Measurements from ENCODE around the gene IFITM10. TPM values are rescaled to one million over a fixed set of nuclear protein-coding genes. Genes with fewer than 3 reads are reported as not detected.
A peak's percentile ranks its signal among the peaks of the same experiment; 100 is the strongest.

Gene IFITM10
- total and polyA plus RNA-seq, 5 donors, result 0.25 to 1.0 (median 0.57) TPM

- H3K9me3 ChIP-seq (ENCODE audit: control insufficient read depth, low read length), result peaks cover 2% of the 10 kb centered on the region
- intact Hi-C loops (cut with DNase I), result no loop called here
- H3K27me3 ChIP-seq (ENCODE audit: control insufficient read depth, insufficient read depth), result no peaks in the 10 kb centered on the region
- DNase-seq (no peak), ATAC-seq (no peak)
- 88% methylated on average over 8 of the region's 8 CpGs for WGBS
- H3K27ac ChIP-seq (ENCODE audit: low read length), result no peak overlapping the region
- H3K4me3 ChIP-seq (ENCODE audit: low read length), result no peak overlapping the region
- H3K4me1 ChIP-seq (ENCODE audit: control insufficient read depth, insufficient read depth, low read length), result no peaks in the 10 kb centered on the region
Measured at GRCh38 chr11:1740786-1741530, 9.4 kb downstream of the IFITM10 start.

- no peak for DNase-seq
- intact Hi-C loops (cut with DNase I), result no loop called here
Measured at GRCh38 chr11:1739576-1739975, 10.8 kb downstream of the IFITM10 start.

GRCh38 chr11:1738380-1738779 lies 12.0 kb downstream of the IFITM10 start:
- no peaks in the 10 kb centered on the region for H3K27me3 ChIP-seq (ENCODE audit: control insufficient read depth, insufficient read depth)
- ATAC-seq (no peak), DNase-seq (no peak)
- intact Hi-C loops (cut with DNase I), result no loop called here
- peaks cover 2% of the 10 kb centered on the region for H3K9me3 ChIP-seq (ENCODE audit: control insufficient read depth, low read length)
- no peaks in the 10 kb centered on the region for H3K4me1 ChIP-seq (ENCODE audit: control insufficient read depth, insufficient read depth, low read length)
- H3K4me3 ChIP-seq (ENCODE audit: low read length), result no peak overlapping the region
- no peak overlapping the region for H3K27ac ChIP-seq (ENCODE audit: low read length)
- 92% methylated on average over 10 of the region's 10 CpGs for WGBS

More at GRCh38 chr11:1739576-1739975, 10.8 kb downstream of the IFITM10 start:
- no peak for ATAC-seq
- 73% methylated on average over 8 of the region's 8 CpGs for WGBS
- Histone ChIP-seq H3K27me3 (ENCODE audit: control insufficient read depth, insufficient read depth) (no peaks in the 10 kb centered on the region), H3K9me3 (ENCODE audit: control insufficient read depth, low read length) (peaks cover 2% of the 10 kb centered on the region), H3K4me3 (ENCODE audit: low read length) (no peak overlapping the region), H3K4me1 (ENCODE audit: control insufficient read depth, insufficient read depth, low read length) (no peaks in the 10 kb centered on the region), H3K27ac (ENCODE audit: low read length) (no peak overlapping the region)

GRCh38 chr11:1737080-1737757 lies 13.2 kb downstream of the IFITM10 start:
- WGBS, result 83% methylated on average over 6 of the region's 6 CpGs

GRCh38 chr11:1736447-1736992 lies 13.9 kb downstream of the IFITM10 start:
- peaks cover 2% of the 10 kb centered on the region for H3K9me3 ChIP-seq (ENCODE audit: control insufficient read depth, low read length)
- no peaks in the 10 kb centered on the region for H3K27me3 ChIP-seq (ENCODE audit: control insufficient read depth, insufficient read depth)
- H3K4me3 ChIP-seq (ENCODE audit: low read length), result no peak overlapping the region
- DNase-seq (no peak), ATAC-seq (no peak)
- intact Hi-C loops (cut with DNase I), result no loop called here
- H3K4me1 ChIP-seq (ENCODE audit: control insufficient read depth, insufficient read depth, low read length), result no peaks in the 10 kb centered on the region
- WGBS, result 64% methylated on average over 3 of the region's 3 CpGs
- H3K27ac ChIP-seq (ENCODE audit: low read length), result no peak overlapping the region

More at GRCh38 chr11:1737080-1737757, 13.2 kb downstream of the IFITM10 start:
- H3K4me3 ChIP-seq (ENCODE audit: low read length), result no peak overlapping the region
- H3K27ac ChIP-seq (ENCODE audit: low read length), result no peak overlapping the region
- no peak for DNase-seq
- no peaks in the 10 kb centered on the region for H3K4me1 ChIP-seq (ENCODE audit: control insufficient read depth, insufficient read depth, low read length)
- intact Hi-C loops (cut with DNase I), result no loop called here
- H3K9me3 ChIP-seq (ENCODE audit: control insufficient read depth, low read length), result peaks cover 2% of the 10 kb centered on the region
- no peaks in the 10 kb centered on the region for H3K27me3 ChIP-seq (ENCODE audit: control insufficient read depth, insufficient read depth)
- ATAC-seq, result no peak

GRCh38 chr11:1735271-1735670 lies 15.1 kb downstream of the IFITM10 start:
- intact Hi-C loops (cut with DNase I), result no loop called here
- H3K4me1 ChIP-seq (ENCODE audit: control insufficient read depth, insufficient read depth, low read length), result no peaks in the 10 kb centered on the region
- H3K9me3 ChIP-seq (ENCODE audit: control insufficient read depth, low read length), result peaks cover 2% of the 10 kb centered on the region
- WGBS, result 76% methylated on average over 16 of the region's 16 CpGs
- DNase-seq, result no peak
- ATAC-seq, result no peak
- no peaks in the 10 kb centered on the region for H3K27me3 ChIP-seq (ENCODE audit: control insufficient read depth, insufficient read depth)
- H3K27ac ChIP-seq (ENCODE audit: low read length), result no peak overlapping the region
- H3K4me3 ChIP-seq (ENCODE audit: low read length), result no peak overlapping the region

- Histone ChIP-seq H3K27me3 (ENCODE audit: control insufficient read depth, insufficient read depth) (no peaks in the 10 kb centered on the region), H3K9me3 (ENCODE audit: control insufficient read depth, low read length) (peaks cover 2% of the 10 kb centered on the region), H3K4me1 (ENCODE audit: control insufficient read depth, insufficient read depth, low read length) (no peaks in the 10 kb centered on the region), H3K4me3 (ENCODE audit: low read length) (no peak overlapping the region), H3K27ac (ENCODE audit: low read length) (no peak overlapping the region)
- 57% methylated on average over 10 of the region's 10 CpGs for WGBS
- ATAC-seq (no peak), DNase-seq (no peak)
- intact Hi-C loops (cut with DNase I), result no loop called here
Measured at GRCh38 chr11:1734641-1735081, 15.7 kb downstream of the IFITM10 start.

GRCh38 chr11:1733716-1734640 lies 16.4 kb downstream of the IFITM10 start:
- Histone ChIP-seq H3K27ac (ENCODE audit: low read length) (no peak overlapping the region), H3K9me3 (ENCODE audit: control insufficient read depth, low read length) (peaks cover 2% of the 10 kb centered on the region), H3K4me3 (ENCODE audit: low read length) (no peak overlapping the region), H3K27me3 (ENCODE audit: control insufficient read depth, insufficient read depth) (no peaks in the 10 kb centered on the region), H3K4me1 (ENCODE audit: control insufficient read depth, insufficient read depth, low read length) (no peaks in the 10 kb centered on the region)
- WGBS, result 69% methylated on average over 28 of the region's 28 CpGs
- DNase-seq (no peak), ATAC-seq (no peak)
- intact Hi-C loops (cut with DNase I), result no loop called here

- Histone ChIP-seq H3K4me3 (ENCODE audit: low read length) (no peak overlapping the region), H3K27ac (ENCODE audit: low read length) (no peak overlapping the region), H3K4me1 (ENCODE audit: control insufficient read depth, insufficient read depth, low read length) (no peaks in the 10 kb centered on the region), H3K27me3 (ENCODE audit: control insufficient read depth, insufficient read depth) (no peaks in the 10 kb centered on the region), H3K9me3 (ENCODE audit: control insufficient read depth, low read length) (peaks cover 2% of the 10 kb centered on the region)
- WGBS, result 72% methylated on average over 14 of the region's 14 CpGs
- ATAC-seq (peak in 1 of 2 donors; percentile 7), DNase-seq (no peak)
- intact Hi-C loops (cut with DNase I), result no loop called here
Measured at GRCh38 chr11:1733009-1733715, 17.2 kb downstream of the IFITM10 start.

GRCh38 chr11:1732418-1733008 lies 17.9 kb downstream of the IFITM10 start:
- Histone ChIP-seq H3K4me1 (ENCODE audit: control insufficient read depth, insufficient read depth, low read length) (no peaks in the 10 kb centered on the region), H3K4me3 (ENCODE audit: low read length) (no peak overlapping the region), H3K27me3 (ENCODE audit: control insufficient read depth, insufficient read depth) (no peaks in the 10 kb centered on the region), H3K27ac (ENCODE audit: low read length) (no peak overlapping the region), H3K9me3 (ENCODE audit: control insufficient read depth, low read length) (peaks cover 2% of the 10 kb centered on the region)
- no peak for DNase-seq
- ATAC-seq, result no peak
- 38% methylated on average over 13 of the region's 13 CpGs for WGBS
- intact Hi-C loops (cut with DNase I), result no loop called here

All from right cardiac atrium (tissue), 5 donors.